Measurements from ENCODE around the gene LINGO4. TPM values are rescaled to one million over a fixed set of nuclear protein-coding genes. Genes with fewer than 3 reads are reported as not detected.

LINGO4 gene
- total RNA-seq, 4 donors from 2014 or later: 0.14 to 0.48 TPM; not detected in 2

DNA sequence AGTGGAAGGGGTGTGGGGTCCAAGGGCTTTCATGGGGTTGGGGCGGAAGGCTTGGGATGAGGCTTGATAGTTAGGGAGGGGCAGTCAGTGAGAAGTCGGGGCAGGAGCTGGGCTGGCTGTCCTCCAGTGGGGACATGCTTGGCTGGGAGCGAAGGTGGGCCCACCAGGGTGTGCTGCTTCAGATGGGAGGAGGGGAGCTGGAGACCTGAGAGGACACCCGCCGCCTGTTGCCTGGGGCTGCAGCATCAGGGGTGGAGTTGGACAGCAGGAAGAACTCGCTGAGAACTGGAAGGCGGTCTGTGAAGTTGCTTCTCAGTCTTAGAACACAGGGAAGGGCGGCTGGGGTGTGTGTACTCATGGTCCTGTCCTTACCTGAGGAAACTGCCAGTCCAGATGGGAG is 46.7 kb upstream of the LINGO4 start:
- no peak for DNase-seq
- H3K9me3 ChIP-seq: no peaks in the 10 kb centered on the region
- no peaks in the 10 kb centered on the region for H3K36me3 ChIP-seq
- H3K27ac ChIP-seq: no peak overlapping the region
- intact Hi-C loops (cut with DNase I; ENCODE audit: low total_unique reads) (no loop called here), in situ Hi-C loops (cut with MboI; ENCODE audit: low pct_ligation_motif_present in 1 of 4, low pct_unique_long_range_greater_than_20kb in 1 of 4, low sequenced_read_pairs in 3 of 4) (no loop called here)
- peaks cover 8% of the 10 kb centered on the region for H3K27me3 ChIP-seq
- H3K4me3 ChIP-seq: no peak overlapping the region
- 84% methylated on average over 8 of the region's 8 CpGs; no CpG with 5 or more reads in 1 of the 2 donors for WGBS, 2 donors (ENCODE audit: low coverage in 1 of 2)
- H3K4me1 ChIP-seq: no peaks in the 10 kb centered on the region
- TF ChIP-seq, protein P1, sequence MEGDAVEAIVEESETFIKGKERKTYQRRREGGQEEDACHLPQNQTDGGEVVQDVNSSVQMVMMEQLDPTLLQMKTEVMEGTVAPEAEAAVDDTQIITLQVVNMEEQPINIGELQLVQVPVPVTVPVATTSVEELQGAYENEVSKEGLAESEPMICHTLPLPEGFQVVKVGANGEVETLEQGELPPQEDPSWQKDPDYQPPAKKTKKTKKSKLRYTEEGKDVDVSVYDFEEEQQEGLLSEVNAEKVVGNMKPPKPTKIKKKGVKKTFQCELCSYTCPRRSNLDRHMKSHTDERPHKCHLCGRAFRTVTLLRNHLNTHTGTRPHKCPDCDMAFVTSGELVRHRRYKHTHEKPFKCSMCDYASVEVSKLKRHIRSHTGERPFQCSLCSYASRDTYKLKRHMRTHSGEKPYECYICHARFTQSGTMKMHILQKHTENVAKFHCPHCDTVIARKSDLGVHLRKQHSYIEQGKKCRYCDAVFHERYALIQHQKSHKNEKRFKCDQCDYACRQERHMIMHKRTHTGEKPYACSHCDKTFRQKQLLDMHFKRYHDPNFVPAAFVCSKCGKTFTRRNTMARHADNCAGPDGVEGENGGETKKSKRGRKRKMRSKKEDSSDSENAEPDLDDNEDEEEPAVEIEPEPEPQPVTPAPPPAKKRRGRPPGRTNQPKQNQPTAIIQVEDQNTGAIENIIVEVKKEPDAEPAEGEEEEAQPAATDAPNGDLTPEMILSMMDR (IDR thresholded peaks at IDR 0.05): no peak
- TF ChIP-seq POLR2AphosphoS5 (IDR thresholded peaks at IDR 0.05) (no peak), EP300 (IDR thresholded peaks at IDR 0.05; ENCODE audit: low read depth) (no peak), POLR2A (IDR thresholded peaks at IDR 0.05) (no peak)

DNA sequence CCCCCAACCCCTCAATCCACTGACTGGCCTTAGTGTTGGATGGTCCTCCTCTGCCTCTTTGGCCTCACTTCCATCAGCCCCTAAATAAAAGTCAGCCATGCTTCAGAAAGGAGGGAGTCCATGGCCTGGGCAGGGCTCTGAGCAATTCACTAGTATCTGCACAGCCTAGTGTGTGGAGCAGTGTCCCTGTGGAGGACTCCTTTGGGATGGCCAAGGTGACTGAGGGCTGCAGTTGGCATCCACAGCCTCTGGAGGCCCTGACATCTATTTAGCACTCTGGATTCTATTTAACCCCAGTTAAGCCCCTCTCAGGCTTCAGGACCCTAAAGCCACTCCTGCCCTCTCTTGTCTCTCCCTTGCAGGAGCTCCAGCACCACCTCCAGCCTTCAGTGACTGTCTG is 44.7 kb upstream of the LINGO4 start:
- Histone ChIP-seq H3K27ac (no peak overlapping the region), H3K4me1 (no peaks in the 10 kb centered on the region), H3K9me3 (no peaks in the 10 kb centered on the region), H3K4me3 (no peak overlapping the region), H3K27me3 (peaks cover 13% of the 10 kb centered on the region), H3K36me3 (no peaks in the 10 kb centered on the region)
- no peak for TF ChIP-seq EP300 (IDR thresholded peaks at IDR 0.05; ENCODE audit: low read depth)
- TF ChIP-seq, protein P1 (IDR thresholded peaks at IDR 0.05): no peak
- in situ Hi-C loops (cut with MboI; ENCODE audit: low pct_ligation_motif_present in 1 of 4, low pct_unique_long_range_greater_than_20kb in 1 of 4, low sequenced_read_pairs in 3 of 4) (no loop called here), intact Hi-C loops (cut with DNase I; ENCODE audit: low total_unique reads) (no loop called here)
- no peak for DNase-seq

DNA sequence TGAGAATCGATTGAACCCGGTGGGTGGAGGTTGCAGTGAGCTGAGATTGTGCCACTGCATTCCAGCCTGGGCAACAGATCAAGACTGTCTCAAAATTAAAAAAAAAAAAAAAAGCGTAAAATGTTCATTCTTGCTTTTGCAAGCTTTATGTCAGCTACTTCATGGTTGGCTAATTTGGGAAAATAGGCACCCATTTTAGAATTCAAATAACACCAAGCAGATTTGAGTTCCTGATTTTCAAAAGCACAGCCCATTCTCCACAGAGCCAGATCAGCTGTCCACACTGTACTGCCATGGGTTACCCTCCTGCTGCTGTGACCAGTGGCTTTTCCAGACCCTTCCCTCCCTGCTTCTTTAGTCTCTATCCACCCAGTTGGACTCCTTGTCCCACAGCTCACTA is 43.9 kb upstream of the LINGO4 start:
- Histone ChIP-seq H3K27me3 (peaks cover 14% of the 10 kb centered on the region), H3K4me1 (no peaks in the 10 kb centered on the region), H3K27ac (no peak overlapping the region), H3K9me3 (no peaks in the 10 kb centered on the region), H3K4me3 (no peak overlapping the region), H3K36me3 (no peaks in the 10 kb centered on the region)
- no peak for DNase-seq
- intact Hi-C loops (cut with DNase I; ENCODE audit: low total_unique reads): no loop called here
- WGBS, 2 donors (ENCODE audit: low coverage in 1 of 2): 78 to 80% methylated on average over 3 of the region's 3 CpGs
- in situ Hi-C loops (cut with MboI; ENCODE audit: low pct_ligation_motif_present in 1 of 4, low pct_unique_long_range_greater_than_20kb in 1 of 4, low sequenced_read_pairs in 3 of 4): no loop called here
- TF ChIP-seq POLR2AphosphoS5 (IDR thresholded peaks at IDR 0.05) (no peak), POLR2A (IDR thresholded peaks at IDR 0.05) (no peak), EP300 (IDR thresholded peaks at IDR 0.05; ENCODE audit: low read depth) (no peak)
- TF ChIP-seq, protein P1 (IDR thresholded peaks at IDR 0.05): no peak

DNA sequence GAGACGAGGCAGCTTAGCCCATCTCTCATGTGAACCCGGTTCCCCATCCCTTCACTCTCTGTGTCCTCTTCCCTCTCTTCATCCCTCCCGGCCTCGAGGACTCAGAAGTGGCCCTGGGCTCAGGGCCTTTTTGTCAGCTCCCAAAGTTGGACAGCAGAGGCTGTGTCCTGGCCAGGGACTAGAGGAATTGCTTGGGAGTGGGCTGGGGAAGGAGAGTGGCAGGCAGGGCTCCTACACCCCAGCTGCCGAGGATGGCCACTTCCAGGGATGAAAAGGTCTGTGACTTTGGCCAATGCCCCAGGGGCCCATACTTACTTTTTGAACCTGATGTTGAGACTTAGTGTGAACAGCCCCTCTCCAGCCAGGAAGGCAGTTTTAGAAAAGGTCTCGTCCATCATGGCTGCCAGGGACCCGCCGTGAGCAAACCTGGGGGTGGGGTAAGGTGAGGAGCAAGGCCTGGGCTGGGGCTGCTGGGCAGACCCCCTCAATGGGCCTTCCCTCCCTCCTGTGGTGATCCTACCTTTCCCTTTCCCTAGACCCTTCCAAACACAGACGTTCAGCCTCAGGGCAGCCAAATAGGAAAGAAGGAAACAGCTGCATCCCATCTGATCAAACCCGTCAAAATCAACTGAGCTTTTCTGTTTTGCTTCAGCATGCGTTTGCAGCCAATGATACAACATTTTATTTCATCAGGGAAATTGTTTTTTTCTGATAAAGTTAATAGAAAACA is 42.8 kb upstream of the LINGO4 start:
- WGBS, 2 donors (ENCODE audit: low coverage in 1 of 2): 64 to 69% methylated on average over 6 to 11 of the region's 11 CpGs
- DNase-seq: no peak

More for the DNA sequence above, 42.8 kb upstream of the LINGO4 start:
- Histone ChIP-seq H3K27ac (no peak overlapping the region), H3K9me3 (no peaks in the 10 kb centered on the region), H3K4me1 (no peaks in the 10 kb centered on the region), H3K36me3 (no peaks in the 10 kb centered on the region), H3K27me3 (peaks cover 14% of the 10 kb centered on the region), H3K4me3 (no peak overlapping the region)
- in situ Hi-C loops (cut with MboI; ENCODE audit: low pct_ligation_motif_present in 1 of 4, low pct_unique_long_range_greater_than_20kb in 1 of 4, low sequenced_read_pairs in 3 of 4) (no loop called here), intact Hi-C loops (cut with DNase I; ENCODE audit: low total_unique reads) (no loop called here)
- no peak for TF ChIP-seq EP300 (IDR thresholded peaks at IDR 0.05; ENCODE audit: low read depth)

Measured in transverse colon (tissue), 4 donors.